DND-41 (cell line): ENCODE data around the gene GABBR2.
A peak's percentile ranks its signal among the peaks of the same experiment; 100 is the strongest.

Source experiments
- ATAC-seq: fragments of 200-7000 bp; cut with Tn5 transposase; 3 replicates; pipeline ENCODE4 v1.9.1; 2021; ENCODE audit warnings: low read depth; ENCODE audit not compliant: insufficient read depth
- DNase-seq: peaks from one replicate; pipeline ENCODE4 v3.0.0-alpha.2; 2020
- H2AFZ ChIP-seq: 2 replicates; pipeline ENCODE4 v1.6.0; 2012; ENCODE audit warnings: low read depth, low read length
- H3K27ac ChIP-seq: 2 replicates; pipeline ENCODE4 v1.5.1; 2012; ENCODE audit warnings: low read length, inconsistent platforms
- H3K27me3 ChIP-seq: fragments of 200-600 bp; sonication (generic); 2 replicates; pipeline ENCODE4 v1.6.0; 2012; ENCODE audit warnings: low read length, mild to moderate bottlenecking, inconsistent platforms; ENCODE audit not compliant: insufficient read depth, poor library complexity
- H3K36me3 ChIP-seq: 2 replicates; pipeline ENCODE4 v1.5.1; 2012; ENCODE audit warnings: low read length, inconsistent platforms; ENCODE audit not compliant: insufficient read depth
- H3K4me1 ChIP-seq: 2 replicates; pipeline ENCODE4 v1.5.1; 2012; ENCODE audit warnings: mild to moderate bottlenecking, low read length; ENCODE audit not compliant: insufficient read depth
- H3K4me2 ChIP-seq: 2 replicates; pipeline ENCODE4 v1.6.0; 2012; ENCODE audit warnings: mild to moderate bottlenecking, moderate library complexity, low read length, inconsistent platforms; ENCODE audit not compliant: insufficient read depth
- H3K4me3 ChIP-seq, 2 experiments: fragments of 200-600 bp in 1 of 2; shearing (Covaris generic) in 1 of 2; 2 replicates each; pipeline ENCODE4 v1.5.1; 2012 to 2016; ENCODE audit warnings: inconsistent platforms in 2 of 2, low read length in 2 of 2, mild to moderate bottlenecking in 2 of 2, low read depth in 1 of 2, moderate library complexity in 1 of 2
- H3K79me2 ChIP-seq: 2 replicates; pipeline ENCODE4 v1.6.0; 2012; ENCODE audit warnings: low read length, inconsistent platforms; ENCODE audit not compliant: insufficient read depth
- H3K9ac ChIP-seq: 2 replicates; pipeline ENCODE4 v1.6.0; 2012; ENCODE audit warnings: low read depth, mild to moderate bottlenecking, inconsistent platforms, low read length, moderate library complexity
- H3K9me3 ChIP-seq: 2 replicates; pipeline ENCODE4 v1.5.1; 2012; ENCODE audit warnings: low read length, moderate library complexity, mild to moderate bottlenecking, inconsistent platforms; ENCODE audit not compliant: insufficient read depth, severe bottlenecking
- H4K20me1 ChIP-seq: 2 replicates; pipeline ENCODE4 v1.6.0; 2012; ENCODE audit warnings: low read length; ENCODE audit not compliant: insufficient read depth
- CTCF ChIP-seq: IDR thresholded peaks from 2 replicates; pipeline ENCODE4 v1.5.1; 2012; ENCODE audit warnings: borderline replicate concordance, low read length, moderate library complexity, mild to moderate bottlenecking; ENCODE audit not compliant: poor library complexity, severe bottlenecking; ENCODE audit errors: extremely low read depth
- EZH2 ChIP-seq: IDR thresholded peaks from 3 replicates; pipeline ENCODE4 v1.6.1; 2012; ENCODE audit warnings: borderline replicate concordance, low read depth, mild to moderate bottlenecking, moderate library complexity, low read length, inconsistent platforms; ENCODE audit not compliant: severe bottlenecking

Gene GABBR2

DNA sequence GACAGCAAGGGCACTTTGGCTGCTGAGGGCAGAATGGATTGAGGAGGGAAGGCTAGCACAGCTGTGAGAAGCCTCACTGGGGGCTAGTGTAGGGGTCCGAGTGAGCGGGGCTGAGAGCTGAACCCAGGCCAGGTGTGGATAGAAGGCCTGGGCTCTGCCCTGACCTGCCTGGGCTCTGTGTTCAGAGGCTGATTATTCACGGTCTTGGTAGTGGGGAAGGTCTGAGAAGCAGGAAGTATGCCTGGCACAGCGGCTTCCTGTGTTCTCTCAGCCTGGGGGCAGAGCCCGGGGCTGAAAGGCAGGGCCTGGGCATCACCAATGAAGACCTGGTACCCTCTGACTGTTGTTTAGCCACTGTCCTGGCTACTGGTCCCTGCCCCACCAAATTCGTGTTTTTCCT is 316.9 kb downstream of the GABBR2 start:
- no peaks in the 10 kb centered on the region for H3K4me1 ChIP-seq
- ATAC-seq (peak; percentile 56; the same call in 2 of the 3 replicates), DNase-seq (peak; percentile 5)
- H3K27ac ChIP-seq: no peak overlapping the region
- no peaks in the 10 kb centered on the region for H3K79me2 ChIP-seq
- H3K9me3 ChIP-seq: no peaks in the 10 kb centered on the region
- no peak overlapping the region for H3K4me2 ChIP-seq
- H2AFZ ChIP-seq: no peak overlapping the region
- TF ChIP-seq EZH2 (no peak), CTCF (no peak)
- no peaks in the 10 kb centered on the region for H4K20me1 ChIP-seq
- no peaks in the 10 kb centered on the region for H3K36me3 ChIP-seq
- no peaks in the 10 kb centered on the region for H3K27me3 ChIP-seq
- H3K9ac ChIP-seq: no peak overlapping the region
- H3K4me3 ChIP-seq: no peak overlapping the region

DNA sequence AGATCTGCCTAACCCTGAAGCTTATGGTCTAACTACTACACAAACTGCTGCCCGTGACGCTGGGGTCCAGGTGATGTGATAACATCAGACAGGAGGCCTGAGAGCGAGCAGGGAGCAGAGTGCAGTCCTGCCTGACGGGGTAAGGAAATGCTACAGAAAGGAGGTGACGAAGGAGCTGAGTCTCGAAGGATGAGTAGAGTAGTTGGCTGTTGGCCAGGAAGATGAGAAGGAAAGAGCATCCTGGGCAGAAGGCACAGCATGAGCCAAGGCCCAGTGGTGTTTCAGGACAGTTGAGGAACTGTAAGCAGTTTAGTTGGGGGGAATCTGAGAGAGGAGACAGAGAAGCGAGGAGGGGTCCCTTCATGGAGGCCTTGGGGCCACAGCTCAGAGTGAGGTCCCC is 317.3 kb downstream of the GABBR2 start:
- H3K79me2 ChIP-seq: no peaks in the 10 kb centered on the region
- no peaks in the 10 kb centered on the region for H3K27me3 ChIP-seq
- no peak overlapping the region for H3K4me3 ChIP-seq
- no peak overlapping the region for H2AFZ ChIP-seq
- TF ChIP-seq CTCF: no peak
- ATAC-seq (no peak), DNase-seq (no peak)
- H3K9me3 ChIP-seq: no peaks in the 10 kb centered on the region
- no peak overlapping the region for H3K27ac ChIP-seq
- H3K4me1 ChIP-seq: no peaks in the 10 kb centered on the region
- H3K36me3 ChIP-seq: no peaks in the 10 kb centered on the region
- no peak overlapping the region for H3K4me2 ChIP-seq
- no peaks in the 10 kb centered on the region for H4K20me1 ChIP-seq
- no peak overlapping the region for H3K9ac ChIP-seq

GRCh38 chr9:98385751-98386150 is 323.0 kb downstream of the GABBR2 start:
- H3K4me1 ChIP-seq: no peaks in the 10 kb centered on the region
- H4K20me1 ChIP-seq: no peaks in the 10 kb centered on the region
- no peaks in the 10 kb centered on the region for H3K79me2 ChIP-seq
- no peaks in the 10 kb centered on the region for H3K27me3 ChIP-seq
- no peak overlapping the region for H3K27ac ChIP-seq
- no peak overlapping the region for H3K9ac ChIP-seq
- ATAC-seq (no peak), DNase-seq (no peak)
- TF ChIP-seq CTCF (no peak), EZH2 (no peak)
- no peak overlapping the region for H3K4me2 ChIP-seq
- H3K36me3 ChIP-seq: no peaks in the 10 kb centered on the region
- H3K9me3 ChIP-seq: no peaks in the 10 kb centered on the region
- H3K4me3 ChIP-seq: no peak overlapping the region
- H2AFZ ChIP-seq: no peak overlapping the region

DNA sequence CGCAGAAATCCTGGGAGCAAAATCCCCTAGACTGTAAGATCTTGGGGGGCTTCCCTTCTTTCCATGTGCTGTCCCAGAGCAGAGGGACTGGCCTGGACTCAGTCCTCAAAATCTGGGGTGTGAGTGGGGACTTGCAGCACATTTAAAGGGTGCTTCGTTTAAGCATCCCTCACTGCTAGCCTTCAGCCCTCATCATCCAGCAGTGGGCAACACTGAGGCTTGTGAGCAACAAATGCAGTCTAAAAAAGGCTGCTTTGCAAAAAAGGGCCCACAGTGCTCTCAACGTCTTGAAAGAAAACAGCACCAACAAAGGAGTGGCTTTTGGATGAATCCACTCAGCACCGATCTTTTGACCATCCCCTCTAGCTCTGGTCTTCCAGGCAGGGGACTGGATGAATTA is 325.0 kb downstream of the GABBR2 start:
- H4K20me1 ChIP-seq: no peaks in the 10 kb centered on the region
- ATAC-seq (no peak), DNase-seq (no peak)
- H3K9ac ChIP-seq: no peak overlapping the region
- H3K9me3 ChIP-seq: no peaks in the 10 kb centered on the region
- no peaks in the 10 kb centered on the region for H3K4me1 ChIP-seq
- TF ChIP-seq EZH2 (no peak), CTCF (no peak)
- no peaks in the 10 kb centered on the region for H3K27me3 ChIP-seq
- H3K4me2 ChIP-seq: no peak overlapping the region
- H3K4me3 ChIP-seq: no peak overlapping the region
- no peaks in the 10 kb centered on the region for H3K36me3 ChIP-seq
- H3K79me2 ChIP-seq: no peaks in the 10 kb centered on the region
- H2AFZ ChIP-seq: no peak overlapping the region
- no peak overlapping the region for H3K27ac ChIP-seq
